SJSA1 (cell line): ENCODE measurements around the gene WDR64. TPM values are rescaled to one million over a fixed set of nuclear protein-coding genes. Genes with fewer than 3 reads are reported as not detected.

ENCODE experiments used
- DNase-seq, 2 experiments: peaks; one replicate each; pipeline ENCODE4 v3.0.0-alpha.2; 2015 to 2020; ENCODE audit warnings: low spot score in 2 of 2, low read depth in 1 of 2
- H3K27ac ChIP-seq: fragments of 250-450 bp; sonication (Bioruptor Pico); 2 replicates; pipeline ENCODE4 v1.5.1; 2020; ENCODE audit warnings: mild to moderate bottlenecking, moderate library complexity
- H3K27me3 ChIP-seq: fragments of 250-450 bp; sonication (Bioruptor Pico); replicated peaks from 2 replicates; pipeline ENCODE4 v1.5.1; 2020; ENCODE audit warnings: mild to moderate bottlenecking, moderate library complexity
- H3K36me3 ChIP-seq: fragments of 250-450 bp; sonication (Bioruptor Pico); 2 replicates; pipeline ENCODE4 v1.5.1; 2020; ENCODE audit warnings: mild to moderate bottlenecking
- H3K4me1 ChIP-seq: fragments of 250-450 bp; sonication (Bioruptor Pico); replicated peaks from 2 replicates; pipeline ENCODE4 v1.6.1; 2021; ENCODE audit warnings: mild to moderate bottlenecking
- H3K4me3 ChIP-seq: fragments of 250-450 bp; sonication (Bioruptor Pico); 2 replicates; pipeline ENCODE4 v1.5.1; 2020; ENCODE audit warnings: mild to moderate bottlenecking
- H3K9me3 ChIP-seq: fragments of 250-450 bp; sonication (Bioruptor Pico); replicated peaks from 2 replicates; pipeline ENCODE4 v1.5.1; 2020; ENCODE audit warnings: mild to moderate bottlenecking
- total RNA-seq: library from RNA; depleted of rRNA; stranded (reverse); fragments of >200 nt; shearing (Covaris generic); gene quantifications from 2 replicates; pipeline ENCODE4 v1.2.3, GENCODE V29; 2014

The WDR64 gene
- total RNA-seq, 1 experiment from 2014 or later = 0.24 TPM

DNA sequence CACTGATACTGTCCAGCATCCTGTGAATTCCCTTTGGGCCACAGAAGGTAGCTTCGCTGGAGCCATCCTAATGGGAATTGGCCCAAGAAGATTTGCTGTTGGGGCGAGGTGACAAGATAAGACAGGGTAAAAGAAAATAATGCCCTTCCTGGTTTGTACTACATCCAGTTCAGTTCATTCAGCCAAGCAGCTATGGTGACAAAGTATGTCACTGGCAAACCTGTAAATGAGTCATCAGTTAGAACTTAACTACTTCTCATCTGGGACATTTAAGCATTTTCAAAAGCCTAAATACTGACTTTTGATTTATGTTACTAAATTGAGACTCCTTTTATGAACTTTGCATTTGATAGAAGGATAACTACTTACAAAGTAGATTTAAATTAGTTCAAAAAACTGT lies 54.2 kb downstream of the WDR64 start:
- H3K27me3 ChIP-seq = no peaks in the 10 kb centered on the region
- H3K9me3 ChIP-seq = no peaks in the 10 kb centered on the region; the same call in 1 of the 2 replicates
- no peak overlapping the region for H3K27ac ChIP-seq
- DNase-seq = no peak
- H3K36me3 ChIP-seq = no peaks in the 10 kb centered on the region
- peaks cover 15% of the 10 kb centered on the region for H3K4me1 ChIP-seq
- no peak overlapping the region for H3K4me3 ChIP-seq

DNA sequence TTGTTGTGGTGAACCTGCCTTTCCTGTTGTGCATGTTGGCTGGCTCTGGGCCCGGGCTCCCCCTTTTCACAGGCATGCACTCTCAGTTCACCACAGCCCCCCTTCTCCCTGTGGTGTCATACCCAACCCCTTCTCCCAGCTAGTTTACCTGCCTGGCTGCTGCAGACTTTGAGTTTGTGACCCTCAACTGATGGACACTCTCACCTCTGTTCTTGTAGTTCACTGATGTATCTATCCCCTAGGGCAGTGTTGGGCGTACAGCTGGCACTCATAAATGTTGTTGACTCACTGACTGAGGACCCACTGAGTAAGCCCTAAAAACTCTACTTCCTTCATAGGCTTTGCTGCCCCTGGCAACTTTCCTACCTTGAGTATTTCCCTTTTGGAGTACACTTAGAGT lies 54.9 kb downstream of the WDR64 start:
- Histone ChIP-seq H3K4me3 (no peak overlapping the region), H3K27me3 (no peaks in the 10 kb centered on the region), H3K36me3 (no peaks in the 10 kb centered on the region), H3K27ac (no peak overlapping the region), H3K9me3 (no peaks in the 10 kb centered on the region; the same call in 1 of the 2 replicates), H3K4me1 (peaks cover 15% of the 10 kb centered on the region)
- DNase-seq = peak in 1 of 2 experiments; percentile 11

DNA sequence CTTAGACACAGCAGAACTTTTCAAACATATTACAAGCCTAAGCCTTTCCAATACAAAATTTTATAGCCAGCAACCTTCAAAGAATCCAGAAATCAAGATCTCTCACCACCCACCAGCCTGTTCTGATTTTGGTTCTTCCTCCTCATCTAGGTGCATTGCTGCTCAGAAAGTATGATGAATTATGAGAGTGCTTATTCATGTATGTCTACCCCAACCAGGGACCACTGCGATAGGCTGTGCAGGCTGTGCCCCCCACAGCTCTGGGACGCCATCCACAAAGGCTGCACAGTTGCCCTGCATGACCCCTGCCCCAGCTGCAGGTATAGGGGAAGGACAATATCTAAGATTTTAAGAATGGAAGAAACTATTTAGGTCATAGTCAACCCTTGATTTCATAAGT lies 55.4 kb downstream of the WDR64 start:
- no peaks in the 10 kb centered on the region; the same call in 1 of the 2 replicates for H3K9me3 ChIP-seq
- no peak for DNase-seq
- no peak overlapping the region for H3K27ac ChIP-seq
- no peaks in the 10 kb centered on the region for H3K36me3 ChIP-seq
- H3K27me3 ChIP-seq = no peaks in the 10 kb centered on the region
- peaks cover 15% of the 10 kb centered on the region for H3K4me1 ChIP-seq
- H3K4me3 ChIP-seq = no peak overlapping the region

DNA sequence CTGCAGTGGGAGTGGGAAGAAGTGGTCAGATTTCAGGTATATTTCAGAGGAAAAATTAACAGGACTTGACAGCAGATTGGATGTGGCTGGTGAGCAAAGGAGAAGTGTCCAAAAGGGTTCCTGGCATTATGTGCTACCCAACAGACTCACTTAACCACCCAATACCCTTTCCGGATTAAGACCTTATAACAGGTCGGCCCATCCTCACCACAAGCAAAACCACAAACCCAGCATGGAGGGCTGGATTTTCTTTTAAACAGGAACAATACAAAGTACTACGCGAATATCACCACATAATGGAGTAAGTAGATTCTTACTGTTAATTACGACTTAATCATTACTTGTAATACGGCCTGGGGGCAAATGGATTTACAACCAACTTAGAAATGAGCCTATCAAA lies 59.2 kb downstream of the WDR64 start:
- Histone ChIP-seq H3K4me1 (peaks cover 9% of the 10 kb centered on the region), H3K4me3 (no peak overlapping the region), H3K9me3 (no peaks in the 10 kb centered on the region), H3K36me3 (no peaks in the 10 kb centered on the region), H3K27ac (no peak overlapping the region), H3K27me3 (no peaks in the 10 kb centered on the region)
- no peak for DNase-seq

DNA sequence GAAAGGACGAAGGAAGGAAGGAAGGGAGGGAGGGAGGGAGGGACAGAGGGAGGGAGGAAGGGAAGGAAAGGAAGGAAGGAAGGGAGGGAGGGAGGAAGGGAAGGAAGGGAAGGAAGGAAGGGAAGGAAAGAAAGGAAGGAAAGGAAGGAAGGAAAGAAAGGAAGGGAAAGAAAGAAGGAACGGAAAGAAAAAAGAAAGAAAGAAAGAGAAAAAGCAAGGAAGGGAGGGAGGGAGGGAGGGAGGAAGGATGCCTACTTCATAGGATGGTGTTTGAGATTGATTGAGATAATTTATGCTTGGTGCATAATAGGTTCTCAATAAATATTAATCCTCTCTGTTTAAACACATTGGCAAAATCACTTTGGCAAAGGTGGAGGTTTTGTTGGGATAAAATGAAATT lies 61.2 kb downstream of the WDR64 start:
- no peak for DNase-seq
- H3K4me1 ChIP-seq = no peaks in the 10 kb centered on the region
- peaks cover 6% of the 10 kb centered on the region; the same call in 1 of the 2 replicates for H3K27me3 ChIP-seq
- H3K4me3 ChIP-seq = no peak overlapping the region
- no peaks in the 10 kb centered on the region for H3K9me3 ChIP-seq
- no peaks in the 10 kb centered on the region for H3K36me3 ChIP-seq
- H3K27ac ChIP-seq = no peak overlapping the region

DNA sequence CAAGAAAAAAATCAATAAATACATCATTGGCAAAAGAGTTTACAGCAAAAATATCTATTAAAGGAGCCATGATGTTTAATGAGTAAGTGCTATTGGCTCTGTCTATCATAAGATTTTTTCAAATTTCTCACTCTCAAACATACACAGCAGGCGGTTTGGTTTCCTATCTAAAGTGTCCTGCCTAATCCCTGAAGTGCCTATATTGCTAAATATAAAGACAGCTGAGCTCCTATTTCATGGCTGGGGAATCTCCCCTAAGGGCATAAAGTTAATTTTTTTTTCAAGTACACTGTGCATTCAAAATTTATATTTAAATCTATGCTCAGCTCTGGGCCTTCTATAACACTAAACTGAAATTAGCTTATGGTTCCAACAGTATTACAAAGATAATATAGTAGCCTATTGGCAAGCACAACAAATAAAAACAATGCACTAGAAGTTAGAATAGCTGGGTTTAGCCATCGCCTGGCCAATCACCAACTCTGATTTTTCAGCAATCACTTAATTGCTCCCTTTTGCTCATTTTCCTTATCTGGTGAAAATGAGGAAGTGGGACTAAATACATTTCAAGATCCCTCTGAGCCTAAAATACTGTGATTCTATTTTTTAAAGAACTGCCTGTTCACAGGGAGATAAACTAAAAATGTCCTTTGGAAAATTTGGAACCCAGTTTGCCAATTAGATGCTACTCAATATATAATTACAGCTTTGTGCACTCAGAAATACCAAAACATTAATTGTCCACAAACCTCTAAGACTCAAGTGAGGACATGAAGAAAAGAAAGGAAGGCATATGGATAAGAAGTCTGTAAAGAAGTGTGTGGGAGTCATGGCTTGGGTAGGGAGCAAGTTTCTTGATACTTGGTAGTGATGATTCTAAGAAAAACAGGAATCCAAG lies 62.5 kb downstream of the WDR64 start:
- no peak for DNase-seq
- no peaks in the 10 kb centered on the region for H3K9me3 ChIP-seq
- no peak overlapping the region for H3K4me3 ChIP-seq
- H3K4me1 ChIP-seq = no peaks in the 10 kb centered on the region
- peaks cover 6% of the 10 kb centered on the region; the same call in 1 of the 2 replicates for H3K27me3 ChIP-seq
- H3K36me3 ChIP-seq = no peaks in the 10 kb centered on the region
- H3K27ac ChIP-seq = no peak overlapping the region

DNA sequence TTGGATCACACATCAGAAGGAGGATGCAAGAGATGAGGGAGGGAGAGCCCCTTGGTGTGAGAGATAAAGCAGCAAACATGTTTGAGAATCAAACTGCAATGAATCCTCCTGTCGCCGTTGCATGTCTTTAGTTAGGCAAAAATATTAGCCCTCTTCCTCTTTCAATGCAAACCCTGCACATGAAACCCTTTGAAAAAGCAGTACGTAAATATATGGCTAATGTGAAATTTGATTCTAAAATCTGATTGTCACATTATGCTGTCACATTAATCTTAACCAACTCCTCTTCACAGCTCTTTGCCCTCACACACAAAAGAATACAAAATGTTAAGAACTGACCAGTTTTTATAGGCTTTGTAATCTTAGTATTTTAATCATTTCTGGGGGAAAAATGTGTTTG lies 63.4 kb downstream of the WDR64 start:
- Histone ChIP-seq H3K27ac (no peak overlapping the region), H3K9me3 (no peaks in the 10 kb centered on the region)

DNA sequence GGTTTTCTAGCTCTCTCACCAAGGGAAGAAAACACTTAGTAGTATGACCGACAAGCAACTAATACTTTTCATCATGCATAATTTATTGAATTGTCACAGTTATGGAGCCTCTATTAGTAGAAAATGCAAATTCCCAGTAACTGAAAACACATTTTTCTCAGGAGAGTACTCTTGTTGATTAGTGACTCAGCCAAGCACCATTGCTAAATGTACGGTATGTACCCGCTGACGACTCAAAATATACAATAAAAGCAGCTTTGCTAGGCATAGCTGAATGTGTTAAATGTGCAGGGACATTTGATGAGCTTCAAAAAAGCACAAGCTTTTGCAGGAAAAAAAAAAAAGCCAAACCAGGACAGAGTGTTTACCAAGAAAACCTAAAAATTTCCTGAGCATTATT lies 63.9 kb downstream of the WDR64 start:
- Histone ChIP-seq H3K36me3 (no peaks in the 10 kb centered on the region), H3K9me3 (no peaks in the 10 kb centered on the region), H3K4me1 (no peaks in the 10 kb centered on the region), H3K27me3 (peaks cover 6% of the 10 kb centered on the region; the same call in 1 of the 2 replicates), H3K4me3 (no peak overlapping the region), H3K27ac (no peak overlapping the region)
- no peak for DNase-seq

More for the DNA sequence above, 63.4 kb downstream of the WDR64 start:
- DNase-seq = no peak
- Histone ChIP-seq H3K4me3 (no peak overlapping the region), H3K4me1 (no peaks in the 10 kb centered on the region), H3K27me3 (peaks cover 6% of the 10 kb centered on the region; the same call in 1 of the 2 replicates), H3K36me3 (no peaks in the 10 kb centered on the region)

DNA sequence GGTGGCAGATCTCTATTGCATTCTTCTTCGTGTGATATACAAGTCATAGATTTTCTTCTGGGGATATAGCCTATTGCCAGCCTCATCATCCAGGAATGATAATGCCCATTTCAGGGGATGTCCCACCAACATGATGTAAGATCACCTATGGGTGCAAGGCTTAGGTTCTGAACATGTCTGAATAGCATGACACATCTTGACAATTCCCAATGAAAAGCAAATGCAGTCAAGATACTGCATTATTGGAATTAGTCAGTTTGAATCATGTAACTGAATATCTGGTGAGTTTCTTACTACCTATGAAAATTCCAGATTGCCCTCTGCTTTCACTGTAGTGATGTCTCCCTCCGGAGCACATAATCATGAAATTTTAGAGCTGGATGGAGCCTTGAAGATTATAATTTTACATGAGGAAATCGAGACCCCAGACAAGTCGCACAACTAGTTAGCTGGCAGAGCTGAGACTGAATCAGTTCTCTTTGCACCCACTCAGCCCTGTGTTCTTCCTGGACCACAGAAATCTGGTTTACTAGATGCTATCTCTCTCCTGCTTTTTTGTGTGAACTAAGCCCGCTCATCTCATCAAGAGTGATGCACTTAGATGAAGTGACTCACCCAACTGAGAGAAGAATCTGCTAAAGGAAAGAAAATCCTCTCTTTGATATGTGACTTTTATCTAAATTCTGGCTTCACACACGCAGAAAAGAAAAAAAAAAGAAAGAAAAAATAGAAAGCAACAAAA lies 65.0 kb downstream of the WDR64 start:
- Histone ChIP-seq H3K27ac (no peak overlapping the region), H3K36me3 (no peaks in the 10 kb centered on the region), H3K27me3 (peaks cover 10% of the 10 kb centered on the region; the same call in 1 of the 2 replicates), H3K9me3 (no peaks in the 10 kb centered on the region), H3K4me1 (no peaks in the 10 kb centered on the region), H3K4me3 (no peak overlapping the region)
- no peak for DNase-seq

DNA sequence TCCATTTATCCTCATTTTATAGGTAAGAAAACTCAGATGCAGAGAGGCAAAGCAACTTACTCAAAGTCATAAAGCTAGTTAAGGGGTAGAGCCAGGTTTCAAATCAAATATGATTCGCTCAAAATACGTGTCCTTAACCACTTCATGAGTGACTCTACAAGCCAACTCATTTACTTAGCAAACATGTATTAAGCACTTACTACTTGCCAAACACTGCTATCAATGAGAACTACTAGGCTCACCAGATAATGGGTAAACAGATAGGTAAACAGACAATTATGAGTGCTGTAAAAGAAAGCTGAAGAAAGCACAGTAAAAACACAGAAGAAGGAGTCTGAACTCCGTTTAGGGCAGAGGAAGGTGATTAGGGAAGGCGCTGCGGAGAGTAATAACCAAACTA lies 65.9 kb downstream of the WDR64 start:
- Histone ChIP-seq H3K27me3 (peaks cover 10% of the 10 kb centered on the region; the same call in 1 of the 2 replicates), H3K4me3 (no peak overlapping the region), H3K27ac (no peak overlapping the region), H3K4me1 (no peaks in the 10 kb centered on the region), H3K9me3 (no peaks in the 10 kb centered on the region), H3K36me3 (no peaks in the 10 kb centered on the region)
- no peak for DNase-seq

DNA sequence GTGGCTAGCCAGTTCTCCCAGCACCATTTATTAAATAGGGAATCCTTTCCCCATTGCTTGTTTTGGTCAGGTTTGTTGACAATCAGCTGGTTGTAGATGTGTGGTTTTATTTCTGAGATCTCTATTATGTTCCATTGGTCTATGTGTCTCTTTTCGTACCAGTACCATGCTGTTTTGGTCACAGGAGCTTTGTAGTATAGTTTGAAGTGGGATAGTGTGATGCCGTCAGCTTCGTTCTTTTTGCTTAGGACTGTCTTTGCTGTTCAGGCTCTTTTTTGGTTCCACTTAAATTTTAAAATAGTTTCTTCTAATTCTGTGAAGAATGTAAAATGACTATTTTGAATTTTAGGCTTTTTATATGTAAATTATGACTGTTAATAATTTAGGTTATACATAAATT lies 68.9 kb downstream of the WDR64 start:
- no peaks in the 10 kb centered on the region for H3K9me3 ChIP-seq
- no peaks in the 10 kb centered on the region for H3K36me3 ChIP-seq
- peaks cover 10% of the 10 kb centered on the region; the same call in 1 of the 2 replicates for H3K27me3 ChIP-seq
- no peak overlapping the region for H3K27ac ChIP-seq
- no peak overlapping the region for H3K4me3 ChIP-seq
- no peak for DNase-seq
- H3K4me1 ChIP-seq = no peaks in the 10 kb centered on the region

DNA sequence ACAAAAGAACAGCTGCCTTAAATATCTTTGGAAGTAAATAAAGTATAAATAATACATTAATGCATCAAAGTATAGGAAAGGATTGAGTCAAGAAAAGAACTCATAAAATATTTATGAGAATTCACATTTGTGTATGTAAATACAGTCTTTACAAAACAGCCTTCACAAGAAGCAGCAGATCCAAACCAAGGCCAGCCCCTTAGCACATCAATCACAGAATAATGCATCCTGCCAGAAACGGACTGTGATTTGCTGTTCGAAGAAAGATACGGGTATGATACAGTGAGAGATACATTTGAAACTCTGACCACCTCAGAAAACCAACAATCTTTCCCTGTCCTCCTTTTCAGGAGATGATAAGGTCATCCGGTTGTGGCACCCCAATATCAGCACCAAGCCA lies 70.9 kb downstream of the WDR64 start:
- no peaks in the 10 kb centered on the region for H3K36me3 ChIP-seq
- DNase-seq = no peak
- peaks cover 7% of the 10 kb centered on the region; the same call in 1 of the 2 replicates for H3K27me3 ChIP-seq

DNA sequence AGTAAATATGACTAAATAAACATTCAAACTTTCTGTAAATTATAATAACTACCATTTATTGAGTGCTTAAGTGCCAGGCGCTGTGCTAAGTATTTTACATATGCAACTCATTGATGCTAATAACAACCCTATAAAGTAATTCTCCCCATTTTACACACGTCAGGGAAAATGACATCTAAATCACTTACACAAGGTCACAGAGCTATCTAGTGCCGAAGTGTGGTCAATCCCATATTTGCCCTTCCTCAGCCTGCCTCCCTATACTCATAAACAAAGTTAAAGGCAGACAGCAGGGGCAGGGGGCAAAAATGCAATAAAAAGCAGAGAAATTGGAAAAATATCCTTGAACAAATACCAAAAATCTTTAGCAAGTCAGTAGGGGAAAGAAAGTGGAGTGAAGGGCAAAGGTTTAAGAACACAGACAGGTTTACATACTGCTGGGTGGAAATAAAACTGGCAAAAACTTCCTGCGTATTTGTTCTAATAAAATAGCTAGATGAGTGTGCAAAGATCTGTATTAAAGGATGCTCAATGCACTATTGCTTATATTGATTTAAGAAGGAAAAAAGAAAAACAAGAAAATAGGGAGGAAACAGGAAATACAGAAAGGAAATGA lies 72.8 kb downstream of the WDR64 start:
- Histone ChIP-seq H3K4me1 (no peaks in the 10 kb centered on the region), H3K27me3 (peaks cover 5% of the 10 kb centered on the region; the same call in 1 of the 2 replicates), H3K27ac (no peak overlapping the region), H3K36me3 (no peaks in the 10 kb centered on the region), H3K4me3 (no peak overlapping the region), H3K9me3 (no peaks in the 10 kb centered on the region)
- DNase-seq = no peak

More for the DNA sequence above, 70.9 kb downstream of the WDR64 start:
- Histone ChIP-seq H3K4me3 (no peak overlapping the region), H3K4me1 (no peaks in the 10 kb centered on the region), H3K27ac (no peak overlapping the region), H3K9me3 (no peaks in the 10 kb centered on the region)
